HG03378 (cell line): Measurements from ENCODE around the gene MAVS.

Source experiments
- ATAC-seq: cut with Tn5 transposase; IDR thresholded peaks from one replicate; pipeline ENCODE4 v1.9.1; 2021; ENCODE audit warnings: mild to moderate bottlenecking, moderate library complexity; ENCODE audit not compliant: unreplicated experiment

Gene MAVS

DNA sequence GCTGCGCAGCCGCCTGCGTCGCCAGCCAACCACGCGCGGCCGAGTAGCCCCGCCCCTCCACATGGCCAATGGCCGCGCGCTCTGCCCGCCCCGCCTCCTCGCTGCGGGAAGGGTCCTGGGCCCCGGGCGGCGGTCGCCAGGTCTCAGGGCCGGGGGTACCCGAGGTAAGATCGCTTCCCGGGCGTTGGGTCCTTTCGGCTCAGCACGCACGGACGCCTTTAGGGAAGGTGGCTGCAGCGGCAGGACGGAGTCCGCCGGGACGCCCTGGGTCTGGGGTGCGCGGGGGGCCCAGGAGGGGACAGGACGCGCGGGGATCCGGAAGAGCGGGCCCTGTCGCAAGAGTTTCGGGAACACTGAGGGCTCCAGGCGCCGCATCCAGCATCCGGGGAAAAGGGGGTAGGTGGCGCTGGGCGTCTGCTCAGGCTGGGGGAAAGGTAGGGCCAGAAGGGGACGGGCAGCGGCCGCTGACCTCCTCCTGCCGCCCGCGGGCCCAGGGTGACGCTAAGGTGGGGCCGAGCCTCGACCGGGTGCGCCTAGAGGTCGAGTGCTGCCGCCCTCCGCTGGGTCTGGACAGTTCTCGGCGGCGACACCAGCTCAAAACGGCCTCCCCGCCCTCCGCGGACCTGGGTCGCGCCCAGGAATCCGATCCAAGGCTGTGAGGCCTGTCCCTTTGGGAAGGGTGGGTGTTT lies at the start of gene MAVS:
Gene MAVS, plus strand, starts transcription at position 95 of the 689 bp plus-strand sequence. CDS start 7,791 bp downstream, outside the sequence.
- peak; percentile 67 for ATAC-seq

DNA sequence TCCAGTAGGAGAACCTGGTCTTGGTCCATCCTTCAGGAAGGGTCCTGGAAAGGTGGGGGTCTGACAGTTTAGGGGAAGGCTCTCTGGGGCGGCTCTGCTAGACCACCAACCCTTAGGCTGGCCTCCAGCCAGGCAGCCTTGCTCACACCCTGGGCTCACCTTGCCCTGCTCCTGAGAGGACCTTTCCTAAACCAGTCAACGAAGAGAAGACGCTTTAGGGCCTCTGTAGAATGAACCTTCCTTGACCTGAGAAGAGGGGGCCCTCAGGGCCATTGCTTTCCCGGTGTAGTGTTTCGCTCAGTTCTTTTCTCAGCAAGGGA lies 49.4 kb upstream of the MAVS start:
- no peak for ATAC-seq

DNA sequence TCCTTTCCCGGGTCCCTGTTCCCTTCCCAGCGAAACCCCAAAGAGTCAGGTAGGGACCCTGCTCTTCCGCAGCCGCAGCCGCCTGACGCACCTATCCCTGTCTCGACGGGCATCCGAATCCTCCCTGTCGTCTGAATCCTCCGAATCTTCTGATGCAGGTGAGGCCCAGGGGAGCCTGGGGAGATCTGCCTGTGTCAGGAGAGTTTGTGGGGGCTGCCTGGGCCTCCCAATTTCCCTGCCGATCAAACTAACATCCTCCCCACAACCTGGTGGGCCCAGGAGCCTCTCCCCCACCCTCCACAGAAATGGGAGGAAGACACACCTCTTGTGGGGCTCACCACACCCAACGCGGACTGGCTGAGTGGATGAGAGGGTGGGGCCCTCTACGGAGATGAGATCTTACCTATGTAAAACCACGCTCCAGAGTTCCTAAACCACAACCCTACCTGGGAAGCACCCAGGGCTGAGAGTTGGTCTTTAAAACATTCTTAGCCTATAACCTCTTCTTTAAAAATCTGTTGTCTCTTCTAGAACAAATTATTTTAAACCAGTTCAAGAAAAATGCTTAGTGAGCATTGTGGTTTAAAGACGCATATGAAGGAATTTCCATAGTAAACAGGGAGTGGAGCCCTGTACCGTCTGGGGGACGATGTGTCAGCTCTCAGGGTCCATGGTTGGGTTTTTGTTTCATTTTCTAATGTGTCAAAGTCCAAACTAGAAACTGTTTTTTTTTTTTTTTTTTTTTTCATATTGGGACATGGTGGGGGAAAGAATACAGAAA lies 48.9 kb upstream of the MAVS start:
- no peak for ATAC-seq

DNA sequence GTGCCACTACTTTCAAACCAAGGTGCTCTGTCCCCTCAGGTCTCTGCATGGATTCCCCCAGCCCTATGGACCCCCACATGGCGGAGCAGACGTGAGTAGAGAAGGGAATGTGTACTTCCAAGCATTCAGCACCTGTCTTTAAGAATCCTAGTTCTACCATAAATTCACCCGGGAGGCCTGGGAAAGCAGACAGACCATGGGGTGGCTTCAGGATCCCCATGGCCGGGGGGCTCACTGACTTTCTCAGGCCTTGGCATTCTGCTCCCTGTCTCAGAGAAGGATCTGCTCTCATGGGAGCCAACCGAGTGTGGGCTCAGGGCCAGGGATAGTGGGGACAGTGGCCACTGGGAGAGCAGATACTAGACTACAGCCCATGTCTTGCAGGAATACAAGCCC lies 48.3 kb upstream of the MAVS start:
- no peak for ATAC-seq

DNA sequence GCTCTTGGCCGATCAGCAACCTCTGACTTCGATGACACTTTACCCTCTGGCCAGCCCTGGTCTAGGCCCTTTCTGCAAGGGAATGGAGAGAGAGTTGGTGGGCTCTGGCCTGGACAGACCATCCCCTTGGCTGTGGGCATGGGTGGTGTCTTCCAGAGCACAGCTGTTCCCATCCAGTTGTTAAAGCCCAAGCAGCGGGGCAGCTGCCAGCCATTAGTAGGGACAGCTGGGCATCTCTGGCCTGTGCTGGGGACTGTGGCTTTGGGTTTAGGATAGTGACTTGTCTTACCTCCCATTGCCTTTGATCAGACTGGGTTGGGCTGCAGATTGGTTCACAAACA lies 47.8 kb upstream of the MAVS start:
- ATAC-seq = no peak

DNA sequence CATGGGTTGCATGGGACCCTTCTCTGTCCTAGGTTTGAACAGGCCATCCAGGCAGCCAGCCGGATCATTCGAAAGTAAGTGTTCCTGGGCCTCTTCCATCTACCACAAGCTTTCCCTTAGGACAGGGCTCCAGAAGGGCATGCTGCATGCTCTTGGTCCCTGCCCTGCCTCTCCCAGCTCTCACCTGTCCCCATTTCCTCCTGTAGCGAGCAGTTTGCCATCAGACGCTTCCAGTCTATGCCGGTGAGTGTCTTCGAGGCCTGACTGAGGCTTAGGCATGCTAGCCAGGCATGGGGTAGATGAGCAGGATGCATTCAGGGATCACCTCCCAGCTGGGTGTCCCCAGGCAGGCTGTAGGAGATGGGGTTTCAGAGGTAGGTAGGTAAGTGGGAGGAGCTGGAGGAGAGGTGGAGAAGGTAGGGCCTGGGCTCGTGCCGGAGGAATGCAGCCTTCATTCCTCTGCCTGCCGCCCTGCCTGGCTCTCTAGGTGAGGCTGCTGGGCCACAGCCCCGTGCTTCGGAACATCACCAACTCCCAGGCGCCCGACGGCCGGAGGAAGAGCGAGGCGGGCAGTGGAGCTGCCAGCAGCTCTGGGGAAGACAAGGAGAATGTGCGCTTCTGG lies 46.3 kb upstream of the MAVS start:
- no peak for ATAC-seq

DNA sequence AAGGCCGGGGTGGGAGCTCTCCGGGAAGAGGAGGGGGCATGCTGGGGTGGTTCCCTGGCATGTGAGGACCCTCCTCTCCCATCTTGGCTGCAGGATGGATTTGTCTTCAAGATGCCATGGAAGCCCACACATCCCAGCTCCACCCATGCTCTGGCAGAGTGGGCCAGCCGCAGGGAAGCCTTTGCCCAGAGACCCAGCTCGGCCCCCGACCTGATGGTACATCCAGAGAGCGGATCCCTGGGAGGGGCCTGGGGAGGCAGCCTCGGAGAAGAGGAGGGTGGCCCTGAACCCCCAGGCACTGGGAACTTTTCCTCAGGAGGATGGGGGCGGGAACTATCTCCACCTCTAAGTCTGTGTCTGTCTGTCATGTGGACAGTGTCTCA lies 45.8 kb upstream of the MAVS start:
- no peak for ATAC-seq

DNA sequence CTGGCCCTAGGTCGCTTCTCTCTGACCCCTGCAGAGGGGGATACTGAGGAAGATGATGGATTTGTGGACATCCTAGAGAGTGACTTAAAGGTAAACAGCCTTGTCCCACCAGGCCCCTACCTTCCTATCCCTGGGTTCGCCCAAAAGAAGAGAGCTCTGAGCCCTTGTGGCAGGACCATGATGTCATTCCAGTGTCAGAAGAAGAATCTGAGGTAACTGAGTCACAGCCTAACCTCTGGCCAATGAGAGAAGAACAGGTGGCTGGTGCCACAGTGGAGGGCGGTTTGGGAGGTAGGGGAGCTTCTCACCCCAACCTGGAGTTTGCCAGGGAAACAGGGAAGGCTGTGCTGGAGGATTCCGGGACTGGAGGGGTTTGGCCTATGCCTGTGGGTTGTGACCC lies 45.3 kb upstream of the MAVS start:
- no peak for ATAC-seq

DNA sequence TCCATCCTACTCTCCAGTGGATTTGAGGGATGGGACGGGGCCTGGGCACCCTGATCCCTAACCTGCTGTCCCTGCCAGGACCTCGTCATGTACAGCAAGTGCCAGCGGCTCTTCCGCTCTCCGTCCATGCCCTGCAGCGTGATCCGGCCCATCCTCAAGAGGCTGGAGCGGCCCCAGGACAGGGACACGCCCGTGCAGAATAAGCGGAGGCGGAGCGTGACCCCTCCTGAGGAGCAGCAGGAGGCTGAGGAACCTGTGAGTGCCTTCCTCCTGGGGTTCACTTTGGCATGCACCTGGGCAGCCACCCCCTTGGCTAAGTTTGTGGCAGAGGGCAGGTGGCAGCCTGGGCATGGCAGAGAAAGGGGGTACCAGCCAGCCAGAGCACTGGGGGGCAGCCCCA lies 44.8 kb upstream of the MAVS start:
- no peak for ATAC-seq

DNA sequence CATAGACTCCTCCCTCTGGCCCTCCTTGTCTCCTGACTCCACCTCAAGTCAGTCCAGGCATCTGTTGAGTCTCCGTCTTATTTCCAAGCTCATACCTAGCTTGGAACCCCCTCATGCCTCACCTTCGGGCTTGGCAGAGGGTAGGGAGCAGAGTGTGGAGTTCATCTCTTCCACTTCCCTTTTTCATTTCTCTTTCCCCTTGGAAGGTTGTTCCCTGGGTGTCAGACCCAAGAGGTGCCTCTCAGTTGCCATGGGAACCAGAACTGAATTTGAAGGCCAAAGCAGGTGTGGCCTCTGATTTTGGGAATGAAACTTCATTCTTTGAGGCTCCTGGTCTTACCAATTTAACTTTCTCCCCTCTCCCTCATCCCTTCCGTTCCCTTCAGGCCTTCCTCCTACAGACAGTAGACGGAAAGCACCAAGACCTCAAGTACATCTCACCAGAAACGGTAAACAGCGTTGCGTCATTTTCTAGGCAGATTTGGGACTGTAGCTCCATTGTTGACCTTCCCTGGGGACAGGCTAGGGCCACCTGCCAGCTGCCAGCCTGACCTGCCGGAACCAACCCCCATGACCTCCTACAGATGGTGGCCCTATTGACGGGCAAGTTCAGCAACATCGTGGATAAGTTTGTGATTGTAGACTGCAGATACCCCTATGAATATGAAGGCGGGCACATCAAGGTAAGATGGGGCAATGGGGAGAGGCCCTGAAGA lies 44.0 kb upstream of the MAVS start:
- no peak for ATAC-seq

DNA sequence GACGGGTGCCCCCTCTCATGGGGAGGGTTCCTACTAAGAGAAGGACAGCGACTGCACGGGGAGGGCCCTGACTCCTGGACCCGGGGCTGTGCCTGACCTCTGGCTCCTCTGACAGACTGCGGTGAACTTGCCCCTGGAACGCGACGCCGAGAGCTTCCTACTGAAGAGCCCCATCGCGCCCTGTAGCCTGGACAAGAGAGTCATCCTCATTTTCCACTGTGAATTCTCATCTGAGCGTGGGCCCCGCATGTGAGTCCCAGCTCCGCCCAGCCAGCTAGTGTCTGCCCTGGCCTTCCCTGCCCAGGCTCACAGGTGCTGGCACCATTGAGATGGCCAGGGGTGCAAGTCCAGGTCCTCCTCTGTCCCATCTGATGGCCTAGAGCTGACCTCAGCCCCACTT lies 43.3 kb upstream of the MAVS start:
- no peak for ATAC-seq

DNA sequence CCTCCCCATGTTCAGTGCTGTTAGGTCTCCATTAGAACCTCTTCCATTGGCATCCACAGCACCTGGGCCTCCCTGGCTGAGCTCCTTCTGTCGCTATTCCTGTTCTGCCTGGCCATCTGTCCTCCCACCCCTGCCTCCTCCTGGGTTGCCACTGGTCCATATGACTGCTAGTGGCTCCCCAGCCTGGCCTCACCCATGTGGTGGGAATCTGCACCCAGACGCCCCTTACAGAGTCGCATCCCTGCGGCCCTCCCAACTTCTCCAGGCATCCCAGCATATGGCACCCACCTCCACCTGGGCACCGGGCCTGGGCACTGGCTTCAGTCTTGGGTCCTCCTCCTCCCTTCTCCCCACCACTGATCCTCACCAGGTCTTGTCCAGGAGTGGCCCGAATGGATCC lies 42.8 kb upstream of the MAVS start:
- ATAC-seq = no peak

DNA sequence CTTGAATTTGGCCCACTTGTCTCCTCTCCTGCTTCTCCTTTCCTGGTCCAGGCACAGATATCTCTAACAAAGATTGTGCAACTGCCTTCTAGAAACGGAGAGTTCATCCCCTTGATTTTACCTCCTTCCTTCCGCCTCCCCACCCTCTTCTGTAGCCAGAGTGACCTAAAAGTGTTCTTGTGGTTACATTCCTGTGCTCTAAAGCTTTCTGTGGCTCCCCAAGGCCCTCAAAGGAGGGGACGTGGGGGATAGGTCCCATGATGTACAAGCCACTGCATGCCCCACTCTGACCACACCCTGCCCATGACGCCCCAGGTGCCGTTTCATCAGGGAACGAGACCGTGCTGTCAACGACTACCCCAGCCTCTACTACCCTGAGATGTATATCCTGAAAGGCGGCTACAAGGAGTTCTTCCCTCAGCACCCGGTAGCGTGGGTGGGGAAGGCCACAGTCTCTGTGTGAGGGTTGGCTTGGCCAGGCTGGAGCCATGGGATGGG lies 42.3 kb upstream of the MAVS start:
- ATAC-seq = no peak

DNA sequence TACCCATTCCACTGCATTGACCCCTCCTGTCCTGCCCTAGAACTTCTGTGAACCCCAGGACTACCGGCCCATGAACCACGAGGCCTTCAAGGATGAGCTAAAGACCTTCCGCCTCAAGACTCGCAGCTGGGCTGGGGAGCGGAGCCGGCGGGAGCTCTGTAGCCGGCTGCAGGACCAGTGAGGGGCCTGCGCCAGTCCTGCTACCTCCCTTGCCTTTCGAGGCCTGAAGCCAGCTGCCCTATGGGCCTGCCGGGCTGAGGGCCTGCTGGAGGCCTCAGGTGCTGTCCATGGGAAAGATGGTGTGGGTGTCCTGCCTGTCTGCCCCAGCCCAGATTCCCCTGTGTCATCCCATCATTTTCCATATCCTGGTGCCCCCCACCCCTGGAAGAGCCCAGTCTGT lies 41.9 kb upstream of the MAVS start:
- no peak for ATAC-seq

DNA sequence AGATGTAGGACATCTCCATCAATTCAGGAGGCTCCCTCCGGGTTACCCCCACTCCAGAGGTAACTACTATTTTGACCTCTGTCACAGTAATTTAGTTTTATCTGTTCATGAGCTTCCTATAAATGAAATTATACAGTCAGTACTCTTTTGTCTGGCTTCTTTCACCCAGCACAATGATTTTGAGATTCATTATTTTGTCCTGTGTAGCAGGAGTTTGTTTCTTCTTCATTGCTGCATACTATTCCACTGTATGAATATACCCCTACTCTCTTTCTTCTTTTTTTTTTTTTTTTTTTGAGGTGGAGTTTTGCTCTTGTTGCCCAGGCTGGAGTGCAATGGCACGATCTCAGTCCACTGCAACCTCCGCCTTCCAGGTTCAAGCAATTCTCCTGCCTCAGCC lies 38.1 kb upstream of the MAVS start:
- ATAC-seq = no peak

DNA sequence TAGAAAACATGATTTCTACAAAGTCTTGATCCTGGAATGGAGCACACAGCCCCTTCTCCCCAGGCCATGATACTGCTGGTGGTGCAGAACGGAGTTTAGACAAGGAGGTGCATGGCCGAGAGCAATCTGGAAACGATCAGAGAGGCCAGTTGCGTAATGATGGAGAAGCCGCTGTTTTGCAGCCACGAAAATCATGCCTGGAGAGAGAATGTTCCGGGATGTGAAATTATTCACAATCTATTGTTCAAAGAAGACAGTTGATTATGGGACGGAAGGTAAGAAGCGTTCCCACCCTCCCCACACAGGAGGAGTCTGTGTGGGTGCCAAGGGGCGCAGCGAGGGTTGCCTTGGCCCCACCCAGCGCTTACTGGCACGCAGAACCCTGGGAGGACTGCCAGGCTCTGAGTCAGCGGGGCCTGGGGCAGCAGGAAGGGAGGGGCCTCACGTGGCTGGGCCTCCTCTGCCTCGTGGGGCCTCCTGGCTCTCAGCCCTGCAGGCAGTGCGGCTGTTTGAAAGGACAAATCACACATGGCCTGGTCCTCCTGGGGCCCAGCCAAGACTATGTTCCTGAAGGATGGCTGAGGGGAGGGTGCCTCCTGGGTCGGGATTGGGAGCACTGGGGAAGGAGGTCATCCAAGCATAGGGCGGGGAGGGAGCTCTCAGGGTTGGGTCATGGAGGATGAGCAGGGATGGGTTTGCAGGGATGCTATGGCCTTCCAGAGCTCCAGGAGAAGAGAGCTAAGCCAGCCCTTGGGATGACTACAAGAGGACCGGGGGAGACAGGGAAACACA lies 35.0 kb upstream of the MAVS start:
- ATAC-seq = no peak

DNA sequence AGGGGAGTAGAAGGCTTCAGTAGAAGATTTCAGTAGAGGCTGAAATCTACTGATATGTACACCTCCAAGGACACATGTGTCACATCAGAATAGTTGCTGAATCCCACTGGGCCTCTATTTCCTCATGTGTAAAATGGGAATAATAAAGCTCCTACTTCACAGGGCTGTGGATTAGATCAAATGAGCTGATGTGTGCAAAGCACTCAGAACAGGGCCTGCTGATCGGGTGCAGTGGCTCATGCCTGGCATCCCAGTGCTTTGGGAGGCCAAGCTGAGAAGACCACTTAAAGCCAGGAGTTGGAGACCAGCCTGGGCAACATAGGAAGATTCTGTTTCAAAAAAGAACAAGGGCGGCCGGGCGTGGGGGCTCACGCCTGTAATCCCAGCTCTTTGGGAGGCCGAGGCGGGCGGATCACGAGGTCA lies 34.4 kb upstream of the MAVS start:
- ATAC-seq = no peak

DNA sequence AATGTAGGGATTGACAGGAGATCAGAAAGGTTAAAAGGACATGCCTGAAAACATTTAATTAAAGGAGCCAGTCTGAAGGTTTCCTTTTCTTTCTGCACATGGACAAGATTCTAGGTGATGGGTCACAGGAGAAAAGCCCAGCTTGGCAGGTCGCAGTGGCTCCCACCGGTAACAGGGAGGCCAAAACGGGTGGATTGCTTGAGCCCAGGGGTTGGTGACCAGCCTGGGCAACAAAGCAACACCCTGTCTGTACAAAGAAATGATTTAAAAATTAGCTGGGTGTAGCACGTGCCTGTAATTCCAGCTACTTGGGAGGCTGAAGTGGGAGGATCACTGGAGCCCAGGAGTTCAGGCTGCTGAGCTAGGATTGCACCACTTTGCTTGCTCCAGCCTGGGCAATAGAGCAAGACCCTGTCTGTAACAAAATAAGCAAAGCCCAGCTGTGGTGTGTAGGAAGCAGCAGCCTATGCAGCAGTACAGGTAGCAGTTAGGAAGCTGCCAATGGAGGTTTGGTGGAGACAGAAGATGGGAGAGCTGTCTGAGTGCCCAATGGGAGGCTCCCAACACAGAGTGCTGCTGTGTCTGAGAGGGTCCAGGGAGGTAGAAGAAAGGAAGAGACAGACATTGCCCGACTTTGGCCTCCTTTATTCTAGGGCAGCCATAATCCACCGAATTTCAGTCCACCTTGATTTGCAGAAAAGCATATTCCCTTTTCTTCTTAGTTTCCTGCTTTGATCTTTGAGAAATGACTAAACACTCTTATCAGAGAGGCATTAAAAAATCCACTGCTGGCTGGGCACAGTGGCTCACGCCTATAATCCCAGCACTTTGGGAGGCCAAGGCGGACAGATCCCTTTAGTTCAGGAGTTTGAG lies 33.4 kb upstream of the MAVS start:
- no peak for ATAC-seq

DNA sequence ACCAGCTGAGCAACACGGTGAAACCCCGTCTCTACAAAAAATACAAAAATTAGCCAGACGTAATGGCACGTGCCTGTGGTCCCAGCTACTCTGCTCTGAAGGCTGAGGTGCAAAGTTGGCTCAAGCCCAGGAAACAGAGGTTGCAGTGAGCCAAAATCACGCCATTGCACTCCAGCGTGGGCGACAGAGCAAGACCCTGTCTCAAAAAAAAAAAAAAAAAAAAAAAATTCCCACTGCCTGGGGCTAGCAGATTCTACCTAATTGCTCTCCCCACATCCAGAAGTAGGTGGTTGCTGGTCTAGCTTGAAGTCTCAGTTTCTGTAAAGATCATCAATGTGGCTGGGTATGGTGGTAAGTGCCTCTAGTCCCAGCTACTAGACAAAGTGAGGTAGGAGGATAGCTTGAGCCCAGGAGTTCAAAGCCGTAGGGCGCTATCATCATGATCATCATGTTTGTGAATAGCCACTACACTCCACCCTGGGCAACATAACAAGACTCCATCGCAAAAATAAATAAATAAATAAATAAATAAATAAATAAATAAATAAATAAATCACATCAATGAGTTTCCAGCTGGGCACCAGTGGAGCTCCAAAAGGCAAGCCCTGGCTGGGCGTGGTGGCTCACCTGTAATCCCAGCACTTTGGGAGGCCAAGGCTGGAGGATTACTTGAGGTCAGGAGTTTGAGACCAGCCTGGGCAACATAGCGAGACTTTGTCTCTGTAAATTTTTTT lies 32.6 kb upstream of the MAVS start:
- ATAC-seq = no peak
